Endothelial cell of umbilical vein (primary cell): ENCODE results near the gene AP4B1. TPM values are rescaled to one million over a fixed set of nuclear protein-coding genes. Genes with fewer than 3 reads are reported as not detected.

Experiments
- BruUV-seq: library from RNA; stranded (reverse); fragments of 400-500 nt; replicated peaks from 2 replicates; lab custom pipeline; 2021; lab: Mats Ljungman, UMichigan
- CTCF ChIA-PET: fragments of 300-600, 350-600 bp; sonication (Branson Sonifier 250); formaldehyde crosslinking; loops from one replicate; lab custom pipeline; 2021; ENCODE audit warnings: antibody characterized with exemption, inconsistent platforms; lab: Charles Lee
- POLR2A ChIA-PET: fragments of 300-600, 350-600 bp; sonication (Branson Sonifier 250); formaldehyde crosslinking; loops from one replicate; lab custom pipeline; 2021; ENCODE audit warnings: antibody characterized with exemption, inconsistent platforms; lab: Charles Lee
- DNase-seq: peaks from one replicate; pipeline ENCODE4 v3.0.0-alpha.2; 2011; ENCODE audit warnings: low read depth, low spot score
- FAIRE-seq: peaks from 2 replicates; lab custom pipeline; 2011; peaks lifted over from hg19 to GRCh38; lab: Jason Lieb, UNC
- H2AFZ ChIP-seq: 2 replicates; pipeline ENCODE4 v1.6.0; 2012; ENCODE audit warnings: low read depth, low read length, control low read depth, inconsistent platforms
- H3K27ac ChIP-seq: 2 replicates; pipeline ENCODE4 v1.5.1; 2011; ENCODE audit warnings: low read depth, mild to moderate bottlenecking, control low read depth, low read length, moderate library complexity; ENCODE audit not compliant: insufficient read depth
- H3K27me3 ChIP-seq, 2 experiments: 2 replicates each; pipeline versions ENCODE4 v1.6.0 to v1.6.1; 2011; ENCODE audit warnings: low read length in 2 of 2, mixed read lengths in 1 of 2; ENCODE audit not compliant: control insufficient read depth in 2 of 2, insufficient read depth in 2 of 2
- H3K36me3 ChIP-seq, 2 experiments: 2 replicates in 1 of 2; 3 replicates in 1 of 2; pipeline ENCODE4 v1.5.1; 2011; ENCODE audit warnings: low read length in 2 of 2, mild to moderate bottlenecking in 1 of 2, moderate library complexity in 1 of 2; ENCODE audit not compliant: control insufficient read depth in 2 of 2, insufficient read depth in 2 of 2; ENCODE audit errors: extremely low read depth in 1 of 2
- H3K4me1 ChIP-seq: 3 replicates; pipeline ENCODE4 v1.5.1; 2011; ENCODE audit warnings: mild to moderate bottlenecking, low read length; ENCODE audit not compliant: control insufficient read depth, insufficient read depth; ENCODE audit errors: extremely low read depth
- H3K4me2 ChIP-seq: 2 replicates; pipeline ENCODE4 v1.6.1; 2011; ENCODE audit warnings: low read length, control low read depth, mixed read lengths; ENCODE audit not compliant: insufficient read depth
- H3K4me3 ChIP-seq, 3 experiments: fragments of 200-600 bp in 1 of 3; sonication (generic), shearing (Covaris generic) in 1 of 3; replicated peaks in 1 of 3; 2 replicates each; pipeline ENCODE4 v1.5.1; 2011 to 2016; ENCODE audit warnings: control low read depth in 3 of 3, low read length in 3 of 3, mild to moderate bottlenecking in 2 of 3, inconsistent platforms in 1 of 3, low read depth in 1 of 3, moderate library complexity in 1 of 3; ENCODE audit not compliant: insufficient read depth in 1 of 3
- H3K79me2 ChIP-seq: 2 replicates; pipeline ENCODE4 v1.6.0; 2012; ENCODE audit warnings: low read length, inconsistent platforms; ENCODE audit not compliant: control insufficient read depth, insufficient read depth
- H3K9ac ChIP-seq: replicated peaks from 2 replicates; pipeline ENCODE3; 2011; ENCODE audit warnings: low read length, control low read depth; ENCODE audit not compliant: insufficient read depth; ENCODE audit errors: extremely low read depth
- H3K9me1 ChIP-seq: replicated peaks from 3 replicates; pipeline ENCODE4 v1.6.0; 2011; ENCODE audit warnings: mild to moderate bottlenecking, low read length; ENCODE audit not compliant: control insufficient read depth, insufficient read depth; ENCODE audit errors: extremely low read depth
- H3K9me3 ChIP-seq: replicated peaks from 2 replicates; pipeline ENCODE4 v1.5.1; 2012; ENCODE audit warnings: low read length, inconsistent platforms; ENCODE audit not compliant: control insufficient read depth, insufficient read depth
- H4K20me1 ChIP-seq: replicated peaks from 2 replicates; pipeline ENCODE3; 2011; ENCODE audit warnings: mild to moderate bottlenecking, low read length; ENCODE audit not compliant: control insufficient read depth, insufficient read depth; ENCODE audit errors: extremely low read depth
- CTCF ChIP-seq, 2 donors: IDR thresholded peaks; 1 replicate in 1 of 2; 2 replicates in 1 of 2; pipeline ENCODE4 v1.5.1; 2011; ENCODE audit warnings: low read length in 2 of 2, mild to moderate bottlenecking in 2 of 2, moderate library complexity in 2 of 2, control low read depth in 1 of 2, inconsistent platforms in 1 of 2, low read depth in 1 of 2; ENCODE audit not compliant: insufficient read depth in 1 of 2; ENCODE audit errors: extremely low read depth in 1 of 2
- EZH2 ChIP-seq: IDR thresholded peaks from 2 replicates; pipeline ENCODE4 v1.6.1; 2012; ENCODE audit warnings: borderline replicate concordance, low read depth, mild to moderate bottlenecking, moderate library complexity, low read length, inconsistent platforms; ENCODE audit not compliant: severe bottlenecking
- FOS ChIP-seq: IDR thresholded peaks from 2 replicates; pipeline ENCODE4 v1.6.1; 2011; ENCODE audit warnings: mild to moderate bottlenecking, low read length, moderate library complexity, borderline replicate concordance; ENCODE audit not compliant: insufficient read depth
- GATA2 ChIP-seq: IDR thresholded peaks from 2 replicates; pipeline ENCODE4 v1.7.0; 2011; ENCODE audit warnings: low read depth, mild to moderate bottlenecking, moderate library complexity, mixed read lengths, low read length; ENCODE audit not compliant: insufficient read length, insufficient read depth
- JUN ChIP-seq: IDR thresholded peaks from 2 replicates; pipeline ENCODE4 v1.6.1; 2011; ENCODE audit warnings: borderline replicate concordance, low read depth; ENCODE audit not compliant: insufficient read length, insufficient read depth
- MYC ChIP-seq: IDR thresholded peaks from one replicate; pipeline ENCODE4 v1.6.1; 2011; ENCODE audit warnings: mild to moderate bottlenecking, low read depth, low read length
- POLR2A ChIP-seq: IDR thresholded peaks from 2 replicates; pipeline ENCODE4 v1.6.1; 2012; ENCODE audit warnings: low read depth, mild to moderate bottlenecking, control low read depth, low read length
- POLR2AphosphoS5 ChIP-seq: IDR thresholded peaks from 2 replicates; pipeline ENCODE4 v1.6.1; 2012; ENCODE audit warnings: low read depth, mild to moderate bottlenecking, control low read depth, low read length, moderate library complexity; ENCODE audit not compliant: insufficient read depth
- dilution Hi-C: fragments of 300-500 bp; cut with MboI; formaldehyde crosslinking; loops from one replicate; pipeline ENCODE4 v1.15.0; 2019; ENCODE audit warnings: low sequenced_read_pairs; ENCODE audit not compliant: extremely low pct_ligation_motif_present
- intact Hi-C: fragments of 100-400 bp; cut with micrococcal nuclease; formaldehyde crosslinking; loops from one replicate; pipeline ENCODE4 v1.10.0; 2022
- polyA plus RNA-seq, 4 experiments: library from polyadenylated mRNA; depleted of rRNA in 3 of 4; stranded (reverse) in 3 of 4; unstranded in 1 of 4; fragments of >200 nt; gene quantifications; 2 replicates each; pipeline versions ENCODE4 v1.2.1 to v1.2.3, GENCODE V29; 2011 to 2012; ENCODE audit warnings: missing spikeins in 1 of 4
- total RNA-seq: library from RNA; stranded (reverse); gene quantifications from 2 replicates; pipeline ENCODE4 v1.2.3, GENCODE V29; 2021
- TF ChIP-seq, protein P1 (sequence below): IDR thresholded peaks from 2 replicates; pipeline ENCODE4 v1.6.1; 2011; ENCODE audit not compliant: insufficient read depth, insufficient read length

Gene AP4B1
- total and polyA plus RNA-seq, 2 donors (not counting 3 experiments of a cell fraction or from before 2014, with no cell fraction given), result 21.9 to 33.0 TPM

GRCh38 chr1:113876176-113876575 is 28.4 kb downstream of the AP4B1 start:
- FAIRE-seq, result no peak

DNA sequence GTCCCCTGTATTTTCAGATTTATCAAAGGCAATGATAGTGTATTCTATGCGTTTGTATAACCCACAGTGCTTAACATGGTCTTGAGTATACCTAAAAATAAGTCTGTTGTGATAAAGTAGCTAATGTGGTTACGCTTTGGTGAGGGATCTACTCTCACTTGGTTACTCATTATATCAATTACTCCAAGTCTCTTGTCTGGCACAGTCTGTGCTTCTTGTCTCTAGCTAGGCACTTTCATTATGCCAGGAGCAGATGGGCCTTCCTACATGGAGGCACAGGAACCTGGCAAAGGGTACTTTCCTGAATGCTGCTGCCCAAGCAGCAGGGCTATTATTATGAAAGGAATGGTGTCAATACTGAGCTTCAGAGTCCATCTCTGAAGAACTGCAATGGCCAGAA is 28.9 kb downstream of the AP4B1 start:
- Histone ChIP-seq H3K9ac (no peak overlapping the region), H3K4me1 (peaks cover 24% of the 10 kb centered on the region), H2AFZ (no peak overlapping the region), H3K27ac (no peak overlapping the region), H3K79me2 (no peaks in the 10 kb centered on the region), H3K27me3 (no peaks in the 10 kb centered on the region), H3K4me3 (no peak overlapping the region), H3K9me3 (no peaks in the 10 kb centered on the region), H3K4me2 (no peak overlapping the region), H3K9me1 (peaks cover 2% of the 10 kb centered on the region), H4K20me1 (no peaks in the 10 kb centered on the region), H3K36me3 (no peaks in the 10 kb centered on the region)
- no peak for DNase-seq
- intact Hi-C loops, result no loop called here
- ChIA-PET POLR2A (no interaction called here), CTCF (interaction anchor here (0.9 to 1.4 kb wide), 4 partner anchors 9 to 41 kb away, joined by 3 to 5 read pairs (median 4); partner anchors contain the start of gene AP4B1)
- dilution Hi-C loops, result no loop called here
- no peak for FAIRE-seq
- BruUV-seq, result no TSS peak
- TF ChIP-seq CTCF (IDR thresholded peaks at IDR 0.05; ENCODE audit: extremely low read depth in 1 of 2, insufficient read depth in 1 of 2, low read depth in 1 of 2, low read length in 2 of 2) (no peak), POLR2A (no peak), EZH2 (no peak), JUN (no peak), MYC (no peak), POLR2AphosphoS5 (no peak), FOS (no peak), GATA2 (no peak)
- TF ChIP-seq, protein P1, sequence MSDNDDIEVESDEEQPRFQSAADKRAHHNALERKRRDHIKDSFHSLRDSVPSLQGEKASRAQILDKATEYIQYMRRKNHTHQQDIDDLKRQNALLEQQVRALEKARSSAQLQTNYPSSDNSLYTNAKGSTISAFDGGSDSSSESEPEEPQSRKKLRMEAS, result no peak

More at GRCh38 chr1:113876176-113876575, 28.4 kb downstream of the AP4B1 start:
- no peaks in the 10 kb centered on the region for H3K79me2 ChIP-seq
- BruUV-seq, result no TSS peak
- dilution Hi-C loops (no loop called here), intact Hi-C loops (no loop called here)
- H2AFZ ChIP-seq, result no peak overlapping the region
- no peak overlapping the region for H3K4me3 ChIP-seq
- H3K27me3 ChIP-seq, result no peaks in the 10 kb centered on the region
- peaks cover 24% of the 10 kb centered on the region for H3K4me1 ChIP-seq
- POLR2A ChIA-PET, result no interaction called here
- TF ChIP-seq MYC, result no peak
- TF ChIP-seq EZH2, result no peak
- TF ChIP-seq, protein P1, result no peak
- no peak for TF ChIP-seq POLR2A
- TF ChIP-seq POLR2AphosphoS5, result no peak
- no peak for TF ChIP-seq GATA2
- no peak for TF ChIP-seq FOS
- no peak for TF ChIP-seq JUN
- DNase-seq, result no peak
- H3K4me2 ChIP-seq, result no peak overlapping the region
- H3K9ac ChIP-seq, result no peak overlapping the region
- no peaks in the 10 kb centered on the region for H3K9me3 ChIP-seq
- H3K27ac ChIP-seq, result no peak overlapping the region
- CTCF ChIA-PET, result interaction anchor here (1.2 to 1.4 kb wide), 3 partner anchors 9 to 28 kb away, joined by 3 to 5 read pairs (median 4); partner anchors contain the start of gene AP4B1
- no peaks in the 10 kb centered on the region for H4K20me1 ChIP-seq
- no peaks in the 10 kb centered on the region for H3K36me3 ChIP-seq
- peaks cover 2% of the 10 kb centered on the region for H3K9me1 ChIP-seq
